ENCODE results near the gene CR1.
A peak's percentile ranks its signal among the peaks of the same experiment; 100 is the strongest.
"Not testable (repeated sequence)": the region's sequence is repeated elsewhere in the genome, so short reads cannot be mapped to it uniquely, and the experiment has no call there.

CR1 gene

DNA sequence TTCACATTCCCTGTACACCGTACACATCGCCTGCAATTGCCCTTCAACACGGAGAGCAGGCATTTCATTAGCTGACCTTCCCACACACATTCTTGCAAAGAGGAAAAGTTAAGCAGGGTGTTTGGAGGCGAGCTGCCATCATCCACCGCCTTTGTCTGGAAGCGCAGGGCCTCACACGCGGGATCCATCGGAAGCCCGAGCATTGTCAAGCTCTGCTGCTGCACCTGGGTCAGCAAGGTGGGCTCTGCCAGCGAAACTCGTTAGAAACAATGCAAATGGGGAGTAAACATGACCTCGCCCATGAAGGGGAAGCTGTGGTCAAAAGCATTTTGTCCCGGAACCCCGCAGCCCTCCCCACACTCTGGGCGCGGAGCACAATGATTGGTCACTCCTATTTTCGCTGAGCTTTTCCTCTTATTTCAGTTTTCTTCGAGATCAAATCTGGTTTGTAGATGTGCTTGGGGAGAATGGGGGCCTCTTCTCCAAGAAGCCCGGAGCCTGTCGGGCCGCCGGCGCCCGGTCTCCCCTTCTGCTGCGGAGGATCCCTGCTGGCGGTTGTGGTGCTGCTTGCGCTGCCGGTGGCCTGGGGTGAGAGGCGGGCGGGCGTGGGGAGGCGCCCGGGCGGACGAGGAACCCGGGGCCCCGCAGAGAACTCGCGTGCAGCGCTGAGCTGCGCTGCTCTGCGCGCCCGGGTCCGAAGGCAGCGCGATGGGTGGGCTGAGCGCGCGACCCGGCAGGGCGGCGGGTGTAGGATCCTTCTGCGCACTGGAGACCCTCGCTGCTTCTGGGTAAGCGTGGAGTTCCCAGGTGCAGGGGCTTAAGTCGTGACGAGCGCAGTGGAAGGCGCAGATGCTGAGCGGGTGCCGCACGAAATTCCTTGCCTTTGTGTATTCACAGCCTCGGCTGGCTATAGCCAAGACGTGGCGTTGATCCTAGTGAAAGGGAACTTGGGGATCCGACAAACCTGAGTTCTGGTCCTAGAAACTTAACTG is at the start of gene CR1:
CR1 (plus strand) TSS at position 357 of the 992 bp plus-strand sequence; CDS start at position 468, 111 bp downstream.
- DNase-seq, result peak; percentile 10 to 32

DNA sequence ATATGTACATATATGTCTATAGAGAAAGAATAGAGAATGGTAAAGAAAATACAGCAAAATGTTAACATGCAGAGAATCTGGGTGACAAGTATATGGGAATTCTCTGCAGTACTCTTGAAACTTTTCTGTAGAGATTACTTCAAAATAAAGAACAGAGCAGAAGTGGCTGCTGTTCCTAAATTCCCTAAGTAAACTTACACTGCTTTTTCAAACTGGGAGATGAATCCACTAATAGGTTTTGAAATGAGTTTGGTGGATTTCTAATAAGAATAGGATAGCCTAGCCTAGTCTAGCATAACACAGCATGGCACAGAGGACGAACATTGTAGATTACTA is 42.3 kb upstream of the CR1 start:
- DNase-seq, result no peak

DNA sequence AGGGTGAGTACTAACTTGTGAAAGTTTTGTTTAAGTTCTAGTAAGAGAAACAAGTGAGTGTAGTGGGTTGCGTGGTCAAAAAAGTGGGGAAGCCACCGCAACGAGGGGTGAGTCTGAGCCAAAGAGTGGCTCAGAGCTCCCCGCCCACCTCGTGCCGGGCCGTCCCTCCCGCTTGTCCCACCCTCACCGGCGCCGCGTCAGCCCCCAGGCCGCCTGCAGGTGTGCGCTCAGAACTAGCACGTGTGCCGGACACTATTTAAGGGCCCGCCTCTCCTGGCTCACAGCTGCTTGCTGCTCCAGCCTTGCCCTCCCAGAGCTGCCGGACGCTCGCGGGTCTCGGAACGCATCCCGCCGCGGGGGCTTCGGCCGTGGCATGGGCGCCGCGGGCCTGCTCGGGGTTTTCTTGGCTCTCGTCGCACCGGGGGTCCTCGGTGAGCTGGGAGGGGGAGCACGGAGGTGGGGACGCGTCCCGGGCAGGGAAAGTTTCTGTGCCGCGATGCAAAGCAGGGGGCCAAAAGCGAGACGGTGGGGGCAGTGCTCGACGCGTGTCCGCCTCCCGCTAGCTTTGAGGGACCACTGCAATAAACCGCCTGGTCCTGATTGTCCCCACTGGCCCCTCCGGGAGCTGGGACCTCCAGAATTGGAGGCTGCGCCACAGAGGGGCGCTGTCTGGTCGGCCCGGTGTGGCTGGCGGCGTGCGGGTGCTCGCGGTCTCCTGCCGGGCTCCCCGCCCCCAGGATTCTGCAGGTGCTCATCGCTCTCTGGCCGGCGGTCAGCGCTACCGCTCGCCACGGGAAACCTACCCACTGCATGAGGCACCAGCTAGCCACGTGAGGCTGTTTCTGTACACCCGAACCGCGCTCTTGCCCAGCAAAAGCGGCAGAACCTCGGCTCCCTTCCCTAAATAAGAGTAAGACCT is 41.7 kb upstream of the CR1 start, which contains the start of gene CR2:
CR2 (plus strand) TSS at position 283 of the 919 bp plus-strand sequence; CDS start at position 374, 91 bp downstream.
- peak in 1 of 2 experiments; percentile 56 for DNase-seq

DNA sequence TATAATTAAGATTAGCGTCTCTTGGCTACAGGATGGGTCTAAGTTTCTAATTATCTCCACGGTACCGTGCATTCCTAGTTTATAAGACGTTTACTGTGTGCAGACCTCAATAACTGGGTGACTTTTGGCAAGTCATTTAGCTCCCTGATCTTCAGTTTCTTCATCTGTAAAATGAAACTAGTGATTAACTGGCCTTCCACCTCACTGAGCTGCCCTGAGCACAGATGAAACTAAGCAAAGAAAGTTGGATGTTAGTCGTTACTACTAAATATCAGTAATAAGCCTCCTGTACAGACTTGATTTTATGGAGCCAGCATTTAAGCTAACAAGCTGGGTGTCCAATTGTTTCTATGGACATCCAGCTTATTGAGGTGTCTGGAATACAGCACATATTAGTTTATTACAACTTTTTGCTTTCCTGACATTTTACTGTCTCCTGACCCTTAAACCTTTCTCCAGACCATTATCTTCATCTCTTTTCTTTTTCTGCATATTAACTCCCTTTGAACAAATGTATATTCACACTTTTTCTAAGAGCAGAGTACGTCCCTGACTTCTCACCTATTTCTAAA is 40.7 kb upstream of the CR1 start:
- peak in 1 of 2 experiments; percentile 5 for DNase-seq

DNA sequence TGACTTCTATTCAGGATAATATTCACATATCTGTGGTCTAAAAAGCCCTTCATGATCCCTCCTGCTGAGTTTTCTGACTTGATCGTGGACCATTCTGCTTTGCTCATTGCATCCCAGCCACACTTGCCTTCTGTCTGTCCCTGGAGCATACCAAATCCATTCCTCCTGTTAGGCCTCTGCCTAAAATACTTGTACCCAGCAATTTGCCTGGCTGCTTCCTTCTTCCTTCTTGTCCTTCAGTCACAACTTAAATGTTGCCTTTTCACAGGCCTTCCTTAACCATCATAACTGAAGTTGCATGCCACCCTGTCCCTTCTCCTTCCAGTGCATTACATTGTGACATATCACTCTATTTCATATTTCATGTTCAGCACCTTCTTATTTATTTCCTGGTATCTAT is 37.5 kb upstream of the CR1 start:
- no peak for DNase-seq

DNA sequence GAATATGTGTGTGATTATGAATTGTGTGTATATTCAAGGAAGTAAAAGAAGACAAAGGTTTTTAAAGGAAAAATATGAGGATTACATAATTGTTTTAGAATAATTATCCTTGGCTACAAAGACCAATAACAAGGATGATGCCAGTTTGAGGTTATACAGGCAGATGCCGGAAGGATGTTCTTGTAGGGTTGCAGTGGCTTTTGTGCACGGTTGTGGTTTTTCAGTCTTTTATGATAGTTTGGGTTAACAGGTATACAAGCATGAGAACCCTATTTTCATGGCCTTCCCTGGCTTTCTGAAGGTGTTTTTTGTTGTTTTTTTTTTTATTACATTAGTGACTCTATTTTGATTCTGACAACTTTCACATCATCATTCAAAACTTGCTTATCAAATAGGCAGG is 36.9 kb upstream of the CR1 start:
- no peak for DNase-seq

DNA sequence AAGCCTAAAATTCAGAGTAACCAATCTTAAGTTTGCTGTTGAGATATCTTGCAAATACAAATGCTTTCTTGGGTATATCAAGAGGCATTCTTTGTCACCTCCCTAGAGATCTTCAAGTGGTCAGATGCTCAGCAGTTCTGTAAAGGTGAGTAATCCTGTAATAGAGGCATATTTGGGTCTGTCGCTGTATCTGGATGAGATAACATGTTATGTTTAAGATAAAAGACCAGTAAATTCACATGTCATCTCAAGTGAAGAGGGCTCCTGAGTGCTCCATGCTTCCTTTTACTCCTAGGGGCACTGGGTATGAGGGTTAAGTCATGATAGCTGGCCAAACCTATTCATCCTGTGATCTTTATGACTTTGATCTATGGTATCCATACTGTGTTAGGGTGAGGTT is 34.3 kb upstream of the CR1 start:
- no peak for DNase-seq

DNA sequence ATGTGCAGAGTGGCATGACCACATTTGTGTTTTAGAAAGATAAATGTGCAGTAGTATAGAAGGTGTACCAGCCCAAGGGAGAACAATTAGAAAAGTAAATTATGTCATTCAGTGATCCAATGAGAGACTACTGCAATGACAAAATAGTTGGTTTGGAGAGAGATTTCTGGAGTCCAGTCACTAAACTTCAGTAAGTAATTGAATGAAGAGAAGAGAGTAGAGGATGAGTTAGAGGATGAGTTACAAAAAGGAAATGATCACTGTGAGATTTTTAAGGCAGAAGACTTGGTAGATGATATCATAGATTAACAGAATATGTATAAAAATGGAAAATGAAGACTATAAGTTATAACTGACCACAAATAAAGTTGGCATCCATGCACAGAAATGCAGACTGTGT is 33.4 kb upstream of the CR1 start:
- DNase-seq, result no peak

DNA sequence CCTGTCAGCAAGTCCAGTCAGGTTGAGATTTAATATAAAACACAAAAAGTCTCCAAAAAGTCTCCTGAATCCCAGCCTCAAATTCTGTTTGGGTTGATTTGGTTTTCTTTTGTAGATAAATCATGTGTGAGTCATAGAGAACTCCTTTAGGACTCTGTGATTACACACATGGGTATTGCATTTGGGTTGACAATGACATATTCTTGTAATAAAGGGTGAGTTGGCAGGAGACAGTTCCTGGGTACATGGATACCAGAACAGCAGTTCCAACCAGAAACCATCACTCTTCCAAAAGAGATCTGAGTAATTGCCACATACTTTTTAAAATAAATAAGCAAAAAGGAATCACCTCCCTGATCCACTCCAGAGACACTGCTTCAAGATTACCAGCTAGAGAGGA is 32.9 kb upstream of the CR1 start:
- DNase-seq, result no peak

DNA sequence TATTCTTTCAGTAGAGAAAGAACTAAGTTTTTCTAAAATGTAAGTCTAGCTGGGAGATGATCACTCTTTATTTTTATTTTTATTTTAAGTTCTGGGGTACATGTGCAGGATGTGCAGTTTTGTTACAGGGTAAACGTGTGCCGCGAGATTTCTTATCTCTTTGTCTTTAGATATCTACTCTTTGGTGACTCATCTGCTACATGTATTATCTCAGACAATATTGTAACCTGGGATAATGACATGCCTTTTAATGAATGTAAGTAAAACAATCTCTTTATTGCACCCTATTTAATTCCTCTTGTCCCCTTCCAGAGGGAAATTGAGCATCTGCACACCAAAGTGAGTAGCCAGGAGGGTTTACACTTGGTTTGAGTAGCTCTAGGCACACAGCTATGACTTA is 32.4 kb upstream of the CR1 start:
- no peak for DNase-seq

DNA sequence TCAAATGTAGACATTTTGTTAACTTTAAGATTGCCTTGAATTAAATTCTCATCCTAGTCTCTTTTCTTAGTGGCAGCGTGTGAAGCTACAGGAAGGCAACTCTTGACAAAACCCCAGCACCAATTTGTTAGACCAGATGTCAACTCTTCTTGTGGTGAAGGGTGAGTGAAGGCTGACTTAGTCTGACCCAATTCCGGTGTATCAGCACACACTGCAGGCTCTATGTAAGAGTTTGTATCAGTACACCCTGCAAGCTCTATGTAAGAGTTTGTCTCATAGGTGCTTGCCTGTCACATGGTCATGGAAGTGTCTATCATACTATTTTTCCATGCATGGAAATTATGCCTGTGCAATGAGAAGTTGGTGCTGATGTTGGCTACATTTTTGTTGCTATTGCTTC is 25.0 kb upstream of the CR1 start:
- DNase-seq, result no peak

DNA sequence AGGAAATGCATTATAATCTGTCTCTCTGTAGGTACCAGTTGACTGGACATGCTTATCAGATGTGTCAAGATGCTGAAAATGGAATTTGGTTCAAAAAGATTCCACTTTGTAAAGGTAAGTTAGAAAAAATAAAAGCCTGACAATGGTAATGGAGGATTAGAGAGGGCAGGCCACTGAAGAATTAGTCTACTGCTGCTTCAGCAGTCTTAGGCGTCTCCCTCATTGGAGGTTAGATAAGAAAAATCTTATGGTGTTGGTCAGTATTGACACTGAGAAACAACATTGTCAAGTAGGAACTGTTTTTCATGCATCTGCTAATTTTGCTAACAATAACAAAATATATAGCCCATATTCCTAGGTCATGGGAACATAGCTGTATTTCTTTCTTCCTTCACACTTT is 21.7 kb upstream of the CR1 start:
- DNase-seq, result no peak

DNA sequence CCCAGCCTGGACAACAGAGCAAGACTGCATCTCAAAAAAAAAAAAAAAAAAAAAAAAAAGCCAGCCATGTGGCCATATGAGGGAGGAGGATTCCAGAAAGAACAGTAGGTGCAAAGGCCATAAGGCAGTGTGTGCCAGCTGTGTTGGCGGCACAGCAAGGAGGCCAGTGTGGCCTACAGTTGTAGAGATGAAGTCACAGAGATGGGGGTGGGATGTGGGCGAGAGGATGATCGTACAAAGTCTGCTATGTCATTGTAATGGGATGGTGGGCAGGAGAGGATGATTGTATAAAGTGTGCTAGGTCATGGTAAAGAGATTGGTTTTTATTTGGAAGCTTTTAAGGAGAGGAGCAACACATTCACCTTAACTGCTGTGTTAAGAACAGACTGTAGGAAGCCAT is 9.8 kb upstream of the CR1 start:
- DNase-seq, result no peak

DNA sequence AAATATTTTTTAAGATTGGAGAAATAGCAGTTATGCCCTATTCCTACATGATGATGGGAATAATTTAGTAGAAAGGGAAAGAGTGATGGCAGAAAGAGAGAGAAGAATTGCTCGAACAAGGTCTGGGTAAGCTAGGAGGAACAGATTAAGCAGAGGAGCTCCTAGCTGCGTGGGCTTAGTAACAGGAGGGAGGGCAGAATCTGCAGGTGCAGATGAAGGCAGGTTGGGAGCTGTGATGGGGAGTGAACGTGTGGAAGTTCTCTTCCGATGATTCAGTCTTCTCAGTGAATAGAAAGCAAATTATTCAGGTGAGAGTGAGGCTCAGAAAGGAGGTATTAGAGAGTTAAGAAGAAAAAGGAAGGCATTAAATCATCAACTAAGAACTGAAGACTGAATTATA is 8.3 kb upstream of the CR1 start:
- DNase-seq, result no peak

DNA sequence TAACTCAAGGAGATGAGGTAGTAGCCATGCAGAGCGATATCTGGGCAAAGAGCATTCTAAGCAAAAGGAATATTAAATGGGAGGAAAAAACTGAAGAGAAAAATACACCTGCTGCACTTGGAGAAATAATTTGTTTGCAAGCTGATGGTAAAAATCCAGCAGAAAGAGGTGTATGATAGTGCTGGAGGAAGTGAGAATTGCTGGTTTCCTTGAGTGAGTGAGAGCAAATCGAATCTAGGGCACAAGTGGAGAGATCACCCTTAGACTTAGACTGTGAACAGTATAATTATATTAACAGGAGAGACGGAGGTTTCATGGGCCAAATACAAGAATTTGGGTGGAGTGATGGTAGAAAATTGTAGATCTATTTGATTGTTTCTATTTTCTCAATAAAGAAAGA is 2.7 kb upstream of the CR1 start:
- DNase-seq, result no peak

DNA sequence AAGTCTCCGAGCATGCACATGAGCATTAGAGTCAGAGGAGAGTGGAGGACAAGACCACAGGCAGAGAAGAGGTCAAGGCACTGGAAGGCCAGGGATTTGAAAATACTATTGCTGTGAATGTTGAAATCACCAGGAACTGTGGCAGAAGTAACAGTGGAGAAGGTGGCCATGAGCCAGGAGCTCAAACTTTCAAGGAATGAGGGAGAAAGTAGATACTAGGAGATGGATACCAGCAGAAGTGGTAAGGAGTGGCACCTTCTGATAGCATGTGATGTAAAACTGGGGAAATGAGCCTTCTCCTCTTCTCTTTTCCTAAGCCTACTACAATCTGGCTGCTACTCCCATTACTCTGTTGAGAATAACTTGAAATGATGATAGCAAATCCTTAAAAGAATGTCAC is 1.8 kb upstream of the CR1 start:
- DNase-seq, result no peak

DNA sequence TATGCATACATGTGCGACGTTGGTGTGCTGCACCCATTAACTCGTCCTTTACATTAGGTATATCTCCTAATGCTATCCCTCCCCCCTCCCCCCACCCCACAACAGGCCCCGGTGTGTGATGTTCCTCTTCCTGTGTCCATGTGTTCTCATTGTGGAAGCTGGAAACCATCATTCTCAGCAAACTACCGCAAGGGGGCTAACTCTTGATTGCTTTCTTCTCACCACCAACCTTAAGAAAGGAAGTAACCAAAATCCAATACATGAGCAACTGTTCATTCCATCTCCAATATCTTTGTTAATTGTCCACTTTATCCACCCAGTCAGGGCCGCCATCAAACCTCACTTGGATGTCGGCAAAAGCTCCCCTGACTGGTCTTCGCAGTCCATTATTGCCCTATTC is 676 bp upstream of the CR1 start:
- not testable (repeated sequence) for DNase-seq

DNA sequence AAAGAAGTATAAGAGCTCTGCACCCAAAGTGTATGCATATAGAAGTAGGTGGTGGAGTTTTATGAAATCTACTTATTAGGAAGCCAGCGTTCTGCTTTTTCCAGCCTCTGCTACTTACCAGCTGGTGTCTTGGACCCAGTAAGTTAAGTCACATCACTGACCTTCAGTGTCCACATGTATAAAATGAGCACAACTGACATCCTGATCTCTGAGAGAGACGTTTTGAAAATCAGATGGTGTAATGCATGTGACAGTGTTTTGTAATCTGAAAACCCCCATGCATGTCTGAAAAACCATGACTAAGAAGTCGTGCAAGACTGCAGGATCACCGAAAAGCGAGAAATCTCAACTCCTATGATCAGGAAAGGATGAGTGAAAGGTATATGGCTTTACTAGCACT is 2.0 kb downstream of the CR1 start:
- DNase-seq, result no peak

DNA sequence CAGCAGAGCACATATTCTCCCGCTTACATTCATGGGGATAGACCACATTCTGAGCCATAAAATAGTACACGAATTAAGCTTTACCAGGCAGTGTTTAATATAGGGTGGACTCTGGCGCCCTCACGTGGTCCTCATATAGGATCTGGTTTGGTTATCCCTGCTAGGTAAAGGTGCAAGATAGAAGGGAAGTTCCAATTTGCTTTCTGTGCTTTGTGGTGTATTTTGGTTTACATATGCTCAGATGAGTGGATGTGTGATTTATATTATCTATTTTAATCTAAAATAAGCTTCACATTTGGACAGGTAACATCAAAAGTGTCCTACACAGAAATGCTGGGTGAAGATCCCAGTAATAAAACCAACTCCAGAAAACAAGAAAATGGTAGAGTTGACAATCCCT is 3.6 kb downstream of the CR1 start:
- DNase-seq, result peak; percentile 50 to 71

DNA sequence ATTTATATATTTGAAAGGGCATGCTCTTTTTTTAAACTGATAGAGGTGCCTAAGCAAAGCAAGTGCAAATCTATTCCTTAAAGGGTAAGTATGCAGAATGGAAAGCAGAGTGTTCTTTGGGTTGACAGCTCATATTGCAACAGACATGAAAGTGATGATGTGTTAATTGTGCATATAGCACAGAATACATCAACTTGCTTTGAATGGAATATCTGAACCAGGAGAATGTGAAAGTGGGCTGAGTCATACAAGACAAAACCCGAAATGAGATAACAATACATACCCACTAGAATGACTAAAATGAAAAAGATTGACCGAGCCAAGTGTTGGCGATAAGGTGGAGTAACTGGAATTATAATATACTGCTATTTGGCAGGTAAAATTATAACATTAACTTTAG is 4.3 kb downstream of the CR1 start:
- DNase-seq, result no peak

DNA sequence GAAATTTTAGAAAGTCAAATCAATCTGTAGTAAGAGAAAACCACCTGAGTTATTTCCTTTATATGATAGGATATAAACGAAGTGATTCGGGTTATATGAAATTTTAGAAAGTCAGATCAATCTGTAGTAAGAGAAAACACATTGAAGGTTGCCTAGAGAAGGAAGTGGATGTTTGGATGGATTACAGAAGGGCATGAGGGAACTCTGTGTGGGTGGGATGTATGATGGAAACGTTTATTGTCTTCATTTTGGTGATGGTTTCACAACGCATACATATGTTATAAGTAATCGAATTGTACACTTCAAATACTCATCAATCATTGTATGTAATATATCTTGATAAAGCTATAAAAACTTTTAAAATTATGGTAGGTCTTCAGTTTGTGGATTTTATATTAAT is 5.1 kb downstream of the CR1 start:
- no peak for DNase-seq

DNA sequence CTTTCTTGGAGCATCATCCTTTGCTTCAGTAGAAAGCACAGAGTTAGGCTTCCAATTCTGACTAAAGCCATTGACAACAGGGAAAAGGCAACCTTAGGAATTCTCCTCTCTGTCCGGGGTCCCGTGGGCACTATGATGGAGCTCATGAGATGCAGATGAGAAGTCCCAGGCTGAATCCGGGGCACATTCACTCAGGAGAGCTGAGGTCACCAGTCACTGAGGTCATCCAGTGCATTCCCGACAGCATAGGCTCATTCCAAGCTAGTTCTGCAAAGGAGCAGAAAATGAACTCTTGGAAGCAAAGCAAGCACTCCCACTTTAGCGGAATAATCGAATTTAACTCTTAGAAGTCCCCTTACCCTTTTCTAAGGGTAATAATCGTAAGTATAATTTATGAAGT is 6.8 kb downstream of the CR1 start:
- no peak for DNase-seq

DNA sequence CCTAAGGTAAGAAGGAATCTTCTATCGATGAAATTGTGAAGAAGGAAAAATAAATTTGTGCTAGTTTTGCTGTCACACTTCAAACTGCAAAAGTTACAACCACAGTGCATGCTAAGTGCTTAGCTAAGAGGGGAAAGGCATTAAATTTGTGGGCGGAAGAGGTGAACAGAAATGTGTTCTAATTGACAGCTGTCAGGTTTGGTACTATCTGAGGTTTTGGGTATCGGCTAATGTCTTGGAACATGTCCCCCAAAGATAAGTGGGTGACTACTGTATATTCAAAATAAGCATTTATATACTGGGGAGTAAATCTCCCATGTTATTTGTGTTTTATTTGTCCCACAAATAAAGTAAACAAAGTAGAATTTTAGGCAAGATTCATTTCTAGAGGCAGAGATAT is 8.0 kb downstream of the CR1 start:
- no peak for DNase-seq
